Glutamatergic neuron (in vitro differentiated cells): Measurements from ENCODE around the gene RALGAPA2. TPM values are rescaled to one million over a fixed set of nuclear protein-coding genes. Genes with fewer than 3 reads are reported as not detected.

ENCODE experiments used
- DNase-seq: peaks from one replicate; pipeline ENCODE4 v3.0.0; 2022
- H3K27ac Mint-ChIP-seq: one replicate; pipeline ENCODE4 v1.8.0; 2020; ENCODE audit warnings: mild to moderate bottlenecking, mixed read lengths, inconsistent platforms; ENCODE audit not compliant: unreplicated experiment
- H3K27me3 Mint-ChIP-seq: one replicate; pipeline ENCODE4 v1.8.0; 2020; ENCODE audit warnings: mild to moderate bottlenecking, moderate library complexity, mixed read lengths, inconsistent platforms; ENCODE audit not compliant: unreplicated experiment
- H3K36me3 Mint-ChIP-seq: one replicate; pipeline ENCODE4 v1.8.0; 2020; ENCODE audit warnings: mild to moderate bottlenecking, mixed read lengths, inconsistent platforms; ENCODE audit not compliant: unreplicated experiment
- H3K4me1 Mint-ChIP-seq: one replicate; pipeline ENCODE4 v1.8.0; 2020; ENCODE audit warnings: mild to moderate bottlenecking, low read depth, mixed read lengths, inconsistent platforms; ENCODE audit not compliant: unreplicated experiment
- H3K4me3 Mint-ChIP-seq: one replicate; pipeline ENCODE4 v1.8.0; 2020; ENCODE audit warnings: mild to moderate bottlenecking, mixed read lengths, inconsistent platforms; ENCODE audit not compliant: unreplicated experiment
- H3K9me3 Mint-ChIP-seq: one replicate; pipeline ENCODE4 v1.8.0; 2020; ENCODE audit warnings: mild to moderate bottlenecking, moderate library complexity, mixed read lengths, inconsistent platforms; ENCODE audit not compliant: unreplicated experiment
- total RNA-seq: library from RNA; stranded (reverse); fragmentation: NEBNext Ultra II Directional; extraction: Animal tissue kit (Norgen Biotek cat#: 25700); gene quantifications from one replicate; pipeline ENCODE4 v1.2.1, GENCODE V29; 2021; ENCODE audit not compliant: unreplicated experiment
- TF ChIP-seq, protein P1 (sequence below): fragments of 200-600 bp; sonication (generic); IDR thresholded peaks from one replicate; pipeline ENCODE4 v1.5.0; 2021; ENCODE audit not compliant: partially characterized antibody, unreplicated experiment

RALGAPA2 gene
- total RNA-seq, 1 donor from 2014 or later, result 60.9 TPM

DNA sequence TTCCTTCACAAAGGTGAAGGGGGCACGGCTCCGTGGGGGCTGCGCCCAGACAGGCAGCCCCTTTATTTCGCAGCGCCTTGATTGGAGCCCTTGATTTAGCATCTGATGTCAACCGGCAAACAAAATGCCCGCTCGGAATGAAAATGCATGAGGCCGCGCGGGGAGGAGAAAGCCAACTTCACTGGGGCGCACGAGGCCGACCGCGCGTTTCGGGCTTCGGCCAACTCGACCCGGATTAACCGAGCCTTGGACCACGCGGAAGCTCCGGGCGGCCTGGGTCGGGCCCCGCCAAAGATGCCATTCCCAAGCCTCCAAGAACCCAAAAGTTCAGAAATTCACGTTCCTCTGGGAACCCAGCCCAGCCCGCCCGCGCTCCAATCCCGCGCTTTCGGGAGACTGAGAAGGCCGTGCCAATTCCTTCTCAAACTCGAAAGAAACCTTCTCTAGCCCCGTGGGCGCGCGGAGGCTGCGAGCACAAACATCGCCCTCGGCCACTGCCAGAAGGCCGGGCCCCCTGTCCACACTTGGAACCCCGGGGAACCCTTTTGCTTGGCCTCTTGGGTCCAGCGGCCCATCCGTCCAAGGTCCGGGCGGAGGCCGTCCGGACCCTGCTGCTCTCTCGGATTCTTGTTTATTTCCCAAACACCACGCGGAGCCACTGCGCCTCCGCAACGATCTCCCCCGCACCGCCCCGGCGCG is 345.4 kb downstream of the RALGAPA2 start:
- H3K4me1 Mint-ChIP-seq, result peaks cover 24% of the 10 kb centered on the region
- H3K4me3 Mint-ChIP-seq, result peak overlapping the region; percentile 93
- H3K36me3 Mint-ChIP-seq, result peaks cover 21% of the 10 kb centered on the region
- peak overlapping the region; percentile 98 for H3K27ac Mint-ChIP-seq
- TF ChIP-seq, protein P1, sequence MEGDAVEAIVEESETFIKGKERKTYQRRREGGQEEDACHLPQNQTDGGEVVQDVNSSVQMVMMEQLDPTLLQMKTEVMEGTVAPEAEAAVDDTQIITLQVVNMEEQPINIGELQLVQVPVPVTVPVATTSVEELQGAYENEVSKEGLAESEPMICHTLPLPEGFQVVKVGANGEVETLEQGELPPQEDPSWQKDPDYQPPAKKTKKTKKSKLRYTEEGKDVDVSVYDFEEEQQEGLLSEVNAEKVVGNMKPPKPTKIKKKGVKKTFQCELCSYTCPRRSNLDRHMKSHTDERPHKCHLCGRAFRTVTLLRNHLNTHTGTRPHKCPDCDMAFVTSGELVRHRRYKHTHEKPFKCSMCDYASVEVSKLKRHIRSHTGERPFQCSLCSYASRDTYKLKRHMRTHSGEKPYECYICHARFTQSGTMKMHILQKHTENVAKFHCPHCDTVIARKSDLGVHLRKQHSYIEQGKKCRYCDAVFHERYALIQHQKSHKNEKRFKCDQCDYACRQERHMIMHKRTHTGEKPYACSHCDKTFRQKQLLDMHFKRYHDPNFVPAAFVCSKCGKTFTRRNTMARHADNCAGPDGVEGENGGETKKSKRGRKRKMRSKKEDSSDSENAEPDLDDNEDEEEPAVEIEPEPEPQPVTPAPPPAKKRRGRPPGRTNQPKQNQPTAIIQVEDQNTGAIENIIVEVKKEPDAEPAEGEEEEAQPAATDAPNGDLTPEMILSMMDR, result no peak
- DNase-seq, result peak; percentile 69
- peaks cover 48% of the 10 kb centered on the region for H3K9me3 Mint-ChIP-seq
- peaks cover 43% of the 10 kb centered on the region for H3K27me3 Mint-ChIP-seq

DNA sequence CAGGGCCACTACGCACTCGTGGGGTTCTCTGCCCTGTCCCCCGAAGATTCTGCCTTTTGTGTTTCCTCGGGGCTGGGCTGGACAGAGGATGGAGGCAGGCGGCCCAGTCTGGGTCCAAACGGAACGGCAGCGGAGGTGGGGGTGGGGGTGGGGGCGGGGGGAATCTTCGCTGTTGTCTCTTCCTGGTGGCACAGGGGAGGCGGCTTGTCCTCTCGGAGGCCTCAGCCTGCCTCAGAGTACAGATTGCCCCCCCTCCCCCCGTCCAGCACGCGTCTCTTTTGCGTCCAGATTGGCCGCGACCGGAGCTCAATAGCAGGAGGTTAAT is 345.9 kb downstream of the RALGAPA2 start:
- H3K4me1 Mint-ChIP-seq, result peaks cover 24% of the 10 kb centered on the region
- peaks cover 43% of the 10 kb centered on the region for H3K9me3 Mint-ChIP-seq
- H3K36me3 Mint-ChIP-seq, result peaks cover 16% of the 10 kb centered on the region
- peak overlapping the region; percentile 98 for H3K27ac Mint-ChIP-seq
- TF ChIP-seq, protein P1, result no peak
- DNase-seq, result no peak
- peak overlapping the region; percentile 93 for H3K4me3 Mint-ChIP-seq
- peaks cover 40% of the 10 kb centered on the region for H3K27me3 Mint-ChIP-seq

DNA sequence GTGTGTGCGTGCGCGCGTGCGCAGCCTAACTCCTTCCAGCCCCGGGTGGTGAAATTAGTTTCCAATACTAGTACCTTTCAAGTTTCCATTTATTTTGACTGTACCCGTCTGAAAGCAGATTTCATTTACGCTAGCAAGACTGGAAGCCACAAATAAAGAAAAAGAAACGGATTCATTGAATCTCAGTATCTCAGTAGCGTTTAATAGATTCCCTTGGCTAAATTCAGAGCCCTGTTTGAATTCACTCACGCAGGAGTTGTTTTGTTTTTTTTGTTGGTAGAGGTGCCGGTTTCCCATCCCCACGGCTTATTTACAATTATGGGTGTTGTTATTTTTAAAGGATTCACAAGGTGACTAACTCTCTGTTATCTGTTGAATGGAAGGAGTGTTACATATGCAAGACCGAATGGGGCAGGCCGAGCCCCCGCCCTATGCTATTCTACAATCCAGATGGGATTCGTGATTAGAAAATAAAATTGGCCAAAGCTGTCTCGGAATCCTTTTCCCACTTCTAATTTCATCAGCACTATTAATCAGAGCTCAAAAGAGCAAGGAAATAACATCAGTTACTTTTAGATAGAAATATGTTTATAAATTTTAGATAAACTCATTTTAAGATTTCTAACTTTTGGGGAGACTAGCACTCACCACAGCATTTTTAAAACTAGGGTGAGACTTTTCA is 346.8 kb downstream of the RALGAPA2 start:
- Mint-ChIP-seq H3K4me1 (peaks cover 31% of the 10 kb centered on the region), H3K36me3 (peaks cover 9% of the 10 kb centered on the region), H3K27ac (peak overlapping the region; percentile 88), H3K27me3 (peaks cover 36% of the 10 kb centered on the region), H3K9me3 (peaks cover 36% of the 10 kb centered on the region), H3K4me3 (peak overlapping the region; percentile 90)
- no peak for DNase-seq
- TF ChIP-seq, protein P1, result no peak

DNA sequence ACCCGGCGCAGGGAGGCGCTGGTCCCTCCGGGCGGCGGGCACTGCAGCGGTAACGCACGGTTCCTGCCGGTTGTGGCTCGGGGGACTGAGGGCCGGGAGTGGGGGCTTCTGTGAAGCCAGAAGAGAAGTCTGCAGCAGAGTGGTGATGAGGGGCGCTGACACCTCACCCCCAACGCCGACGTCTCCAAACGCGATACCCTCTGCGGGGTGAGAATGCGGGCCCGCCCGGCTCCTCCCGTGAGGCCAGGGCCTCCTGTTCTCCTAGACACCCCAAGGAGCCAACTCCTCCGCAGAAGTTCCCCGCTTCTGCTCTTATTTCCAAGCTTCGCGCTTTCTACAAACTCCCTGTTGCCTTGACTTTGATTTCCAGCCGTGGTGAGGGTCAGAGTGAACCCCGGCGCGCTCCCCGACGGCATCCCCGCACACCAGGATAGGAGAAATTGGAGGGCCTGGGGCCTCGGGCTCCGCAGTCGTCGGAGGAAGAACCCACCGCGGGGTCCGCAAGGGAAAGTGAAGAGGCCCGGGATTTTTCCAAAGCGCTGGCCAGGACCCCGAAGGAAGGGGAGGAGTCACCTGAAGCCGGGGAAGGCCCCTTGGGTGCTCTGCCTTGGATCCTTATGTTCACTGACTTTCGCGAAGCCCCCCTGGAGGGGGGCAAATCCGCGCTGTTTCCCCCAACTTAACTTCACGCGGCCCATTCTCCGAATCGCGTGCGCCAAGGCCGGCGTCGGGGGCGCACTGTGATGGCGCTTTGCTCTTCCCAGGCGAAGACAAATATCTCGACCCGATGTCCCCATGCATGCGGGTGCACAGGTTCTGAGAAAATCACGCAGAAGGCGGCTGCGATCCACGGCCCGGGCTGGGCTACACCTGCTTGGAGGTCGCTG is 347.6 kb downstream of the RALGAPA2 start:
- Mint-ChIP-seq H3K27ac (peak overlapping the region; percentile 91), H3K27me3 (peaks cover 31% of the 10 kb centered on the region), H3K4me3 (peak overlapping the region; percentile 90), H3K4me1 (peaks cover 36% of the 10 kb centered on the region), H3K9me3 (peaks cover 30% of the 10 kb centered on the region), H3K36me3 (peaks cover 1% of the 10 kb centered on the region)
- DNase-seq, result peak; percentile 42
- TF ChIP-seq, protein P1, result no peak
